ENCODE results near the gene GP1BB. TPM values are rescaled to one million over a fixed set of nuclear protein-coding genes. Genes with fewer than 3 reads are reported as not detected.

The GP1BB gene
- total and polyA plus RNA-seq, 2 of the 13 experiments (the other 11 are each of a cell fraction or from before 2014, with no cell fraction given), result not detected

DNA sequence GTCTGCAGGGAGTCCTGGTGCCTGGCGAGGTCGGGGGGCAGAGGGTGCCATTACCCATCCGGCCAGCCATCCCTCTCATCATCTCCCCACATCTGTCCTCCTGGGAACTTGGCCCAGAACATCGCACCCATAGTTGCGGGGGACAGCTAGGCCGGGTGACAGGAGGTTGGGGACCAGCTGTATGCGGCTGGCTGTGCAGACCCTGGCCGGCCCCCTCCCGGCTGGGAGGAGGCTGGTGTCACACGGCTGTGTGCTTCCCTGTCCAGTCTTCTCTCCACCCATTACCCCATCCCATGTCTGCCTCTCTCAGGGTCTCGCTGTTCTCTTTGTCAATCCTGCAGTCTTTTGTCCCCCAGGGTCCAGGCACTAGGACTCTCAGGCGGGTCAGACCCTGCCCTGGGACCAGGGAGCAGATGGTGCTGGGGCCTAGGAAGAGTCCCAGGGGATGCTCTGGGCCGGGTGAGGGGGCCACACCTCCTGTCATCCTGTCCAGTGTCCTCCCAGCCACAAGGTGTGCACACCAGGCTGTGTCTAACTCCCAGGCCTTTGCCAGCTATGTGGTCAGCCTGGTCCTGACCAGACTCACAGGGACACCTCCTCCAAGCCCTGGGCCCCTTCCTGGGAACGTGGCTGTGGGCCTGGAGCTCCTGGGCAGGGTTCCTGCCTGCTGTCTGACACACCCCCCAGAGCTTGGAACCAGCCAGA, 30.8 kb downstream of the GP1BB start:
- 13% methylated on average over 5 of the region's 14 CpGs for WGBS (ENCODE audit: low lambda C conversion rate)
- FAIRE-seq (no peak), DNase-seq (ENCODE audit: low spot score) (no peak), ATAC-seq (no peak)
- H3K79me2 ChIP-seq (ENCODE audit: insufficient read depth, low read length), result no peaks in the 10 kb centered on the region
- intact Hi-C loops (cut with micrococcal nuclease; ENCODE audit: unreplicated experiment) (no loop called here), in situ Hi-C loops (cut with HindIII; ENCODE audit: extremely low pct_ligation_motif_present, low pct_unique_long_range_greater_than_20kb) (loop anchor here (10.0 kb wide), 1 partner anchor 161 kb away; no protein-coding TSS in a partner anchor)
- ChIA-PET POLR2A (no interaction called here), CTCF (ENCODE audit: low intra/inter-chr PET ratio, low total read pairs) (no interaction called here)
- no peak overlapping the region for H3K4me2 ChIP-seq (ENCODE audit: low read depth, low read length)
- H3K4me3 ChIP-seq (replicated peaks in 1 of 3; ENCODE audit: insufficient read depth in 1 of 3, low read depth in 2 of 3, low read length in 3 of 3), result no peak overlapping the region
- no peaks in the 10 kb centered on the region for H3K36me3 ChIP-seq (replicated peaks in 1 of 2; ENCODE audit: control insufficient read depth in 1 of 2, insufficient read depth in 2 of 2, low read length in 2 of 2)
- no peaks in the 10 kb centered on the region for H3K9me3 ChIP-seq (ENCODE audit: low read length)
- H3K27ac ChIP-seq (ENCODE audit: extremely low read length, insufficient read depth, low read length), result no peak overlapping the region
- peaks cover 21 to 94% of the 10 kb centered on the region in 2 experiments for H3K27me3 ChIP-seq (ENCODE audit: control insufficient read depth in 1 of 2, insufficient read depth in 2 of 2, low read length in 2 of 2)
- TF ChIP-seq, protein P1, sequence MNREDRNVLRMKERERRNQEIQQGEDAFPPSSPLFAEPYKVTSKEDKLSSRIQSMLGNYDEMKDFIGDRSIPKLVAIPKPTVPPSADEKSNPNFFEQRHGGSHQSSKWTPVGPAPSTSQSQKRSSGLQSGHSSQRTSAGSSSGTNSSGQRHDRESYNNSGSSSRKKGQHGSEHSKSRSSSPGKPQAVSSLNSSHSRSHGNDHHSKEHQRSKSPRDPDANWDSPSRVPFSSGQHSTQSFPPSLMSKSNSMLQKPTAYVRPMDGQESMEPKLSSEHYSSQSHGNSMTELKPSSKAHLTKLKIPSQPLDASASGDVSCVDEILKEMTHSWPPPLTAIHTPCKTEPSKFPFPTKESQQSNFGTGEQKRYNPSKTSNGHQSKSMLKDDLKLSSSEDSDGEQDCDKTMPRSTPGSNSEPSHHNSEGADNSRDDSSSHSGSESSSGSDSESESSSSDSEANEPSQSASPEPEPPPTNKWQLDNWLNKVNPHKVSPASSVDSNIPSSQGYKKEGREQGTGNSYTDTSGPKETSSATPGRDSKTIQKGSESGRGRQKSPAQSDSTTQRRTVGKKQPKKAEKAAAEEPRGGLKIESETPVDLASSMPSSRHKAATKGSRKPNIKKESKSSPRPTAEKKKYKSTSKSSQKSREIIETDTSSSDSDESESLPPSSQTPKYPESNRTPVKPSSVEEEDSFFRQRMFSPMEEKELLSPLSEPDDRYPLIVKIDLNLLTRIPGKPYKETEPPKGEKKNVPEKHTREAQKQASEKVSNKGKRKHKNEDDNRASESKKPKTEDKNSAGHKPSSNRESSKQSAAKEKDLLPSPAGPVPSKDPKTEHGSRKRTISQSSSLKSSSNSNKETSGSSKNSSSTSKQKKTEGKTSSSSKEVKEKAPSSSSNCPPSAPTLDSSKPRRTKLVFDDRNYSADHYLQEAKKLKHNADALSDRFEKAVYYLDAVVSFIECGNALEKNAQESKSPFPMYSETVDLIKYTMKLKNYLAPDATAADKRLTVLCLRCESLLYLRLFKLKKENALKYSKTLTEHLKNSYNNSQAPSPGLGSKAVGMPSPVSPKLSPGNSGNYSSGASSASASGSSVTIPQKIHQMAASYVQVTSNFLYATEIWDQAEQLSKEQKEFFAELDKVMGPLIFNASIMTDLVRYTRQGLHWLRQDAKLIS (CRISPR knock-in tag; IDR thresholded peaks at IDR 0.05), result no peak
- no peak for TF ChIP-seq SOX5 (CRISPR knock-in tag; IDR thresholded peaks at IDR 0.05; ENCODE audit: borderline replicate concordance)
- no peak for TF ChIP-seq ZNF773 (CRISPR knock-in tag; IDR thresholded peaks at IDR 0.05; ENCODE audit: borderline replicate concordance)
- TF ChIP-seq, protein P2, sequence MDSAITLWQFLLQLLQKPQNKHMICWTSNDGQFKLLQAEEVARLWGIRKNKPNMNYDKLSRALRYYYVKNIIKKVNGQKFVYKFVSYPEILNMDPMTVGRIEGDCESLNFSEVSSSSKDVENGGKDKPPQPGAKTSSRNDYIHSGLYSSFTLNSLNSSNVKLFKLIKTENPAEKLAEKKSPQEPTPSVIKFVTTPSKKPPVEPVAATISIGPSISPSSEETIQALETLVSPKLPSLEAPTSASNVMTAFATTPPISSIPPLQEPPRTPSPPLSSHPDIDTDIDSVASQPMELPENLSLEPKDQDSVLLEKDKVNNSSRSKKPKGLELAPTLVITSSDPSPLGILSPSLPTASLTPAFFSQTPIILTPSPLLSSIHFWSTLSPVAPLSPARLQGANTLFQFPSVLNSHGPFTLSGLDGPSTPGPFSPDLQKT (CRISPR knock-in tag; IDR thresholded peaks at IDR 0.05; ENCODE audit: borderline replicate concordance), result no peak
- no peak for TF ChIP-seq ZNF337 (CRISPR knock-in tag; IDR thresholded peaks at IDR 0.05; ENCODE audit: borderline replicate concordance, low read depth)
- no peak for TF ChIP-seq ZSCAN21 (CRISPR knock-in tag; IDR thresholded peaks at IDR 0.05; ENCODE audit: borderline replicate concordance)
- TF ChIP-seq JARID2 (CRISPR knock-in tag; IDR thresholded peaks at IDR 0.05; ENCODE audit: insufficient replicate concordance), result no peak
- TF ChIP-seq, protein P3, sequence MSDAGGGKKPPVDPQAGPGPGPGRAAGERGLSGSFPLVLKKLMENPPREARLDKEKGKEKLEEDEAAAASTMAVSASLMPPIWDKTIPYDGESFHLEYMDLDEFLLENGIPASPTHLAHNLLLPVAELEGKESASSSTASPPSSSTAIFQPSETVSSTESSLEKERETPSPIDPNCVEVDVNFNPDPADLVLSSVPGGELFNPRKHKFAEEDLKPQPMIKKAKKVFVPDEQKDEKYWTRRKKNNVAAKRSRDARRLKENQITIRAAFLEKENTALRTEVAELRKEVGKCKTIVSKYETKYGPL (CRISPR knock-in tag; IDR thresholded peaks at IDR 0.05), result no peak
- TF ChIP-seq ZNF136 (CRISPR knock-in tag; IDR thresholded peaks at IDR 0.05; ENCODE audit: low read depth), result no peak
- TF ChIP-seq, protein P4, sequence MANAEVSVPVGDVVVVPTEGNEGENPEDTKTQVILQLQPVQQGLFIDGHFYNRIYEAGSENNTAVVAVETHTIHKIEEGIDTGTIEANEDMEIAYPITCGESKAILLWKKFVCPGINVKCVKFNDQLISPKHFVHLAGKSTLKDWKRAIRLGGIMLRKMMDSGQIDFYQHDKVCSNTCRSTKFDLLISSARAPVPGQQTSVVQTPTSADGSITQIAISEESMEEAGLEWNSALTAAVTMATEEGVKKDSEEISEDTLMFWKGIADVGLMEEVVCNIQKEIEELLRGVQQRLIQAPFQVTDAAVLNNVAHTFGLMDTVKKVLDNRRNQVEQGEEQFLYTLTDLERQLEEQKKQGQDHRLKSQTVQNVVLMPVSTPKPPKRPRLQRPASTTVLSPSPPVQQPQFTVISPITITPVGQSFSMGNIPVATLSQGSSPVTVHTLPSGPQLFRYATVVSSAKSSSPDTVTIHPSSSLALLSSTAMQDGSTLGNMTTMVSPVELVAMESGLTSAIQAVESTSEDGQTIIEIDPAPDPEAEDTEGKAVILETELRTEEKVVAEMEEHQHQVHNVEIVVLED (CRISPR knock-in tag; IDR thresholded peaks at IDR 0.05; ENCODE audit: borderline replicate concordance), result no peak
- TF ChIP-seq ZSCAN25 (CRISPR knock-in tag; IDR thresholded peaks at IDR 0.05), result no peak
- TF ChIP-seq PRPF4 (IDR thresholded peaks at IDR 0.05; ENCODE audit: low read depth, low read length, poor library complexity, severe bottlenecking), result no peak
- no TSS peak for BruUV-seq (replicated peaks)
- no peaks in the 10 kb centered on the region; the same call in 1 of the 2 replicates for H4K20me1 ChIP-seq (ENCODE audit: insufficient read depth, low read length)
- H3K9ac ChIP-seq (ENCODE audit: insufficient read depth, low read depth, low read length), result no peak overlapping the region
- H2AFZ ChIP-seq (ENCODE audit: low read length), result no peak overlapping the region
- H3K4me1 ChIP-seq (ENCODE audit: insufficient read depth, low read length), result peaks cover 29% of the 10 kb centered on the region; the same call in 1 of the 2 replicates

Data from HepG2 (cell line).